BJ (cell line): Measurements from ENCODE around the gene TSHZ2. TPM values are rescaled to one million over a fixed set of nuclear protein-coding genes. Genes with fewer than 3 reads are reported as not detected.

Experiments used
- CTCF ChIA-PET: fragments of 350-600 bp; formaldehyde crosslinking; extraction: SDS; loops from one replicate; lab custom pipeline; 2021; ENCODE audit warnings: antibody characterized with exemption, inconsistent platforms; lab: Yijun Ruan, JAX
- POLR2A ChIA-PET: fragments of 300-600 bp; sonication (Branson Sonifier 250); formaldehyde crosslinking; extraction: SDS; loops from one replicate; lab custom pipeline; 2021; ENCODE audit warnings: antibody characterized with exemption; lab: Charles Lee
- DNase-seq: peaks from one replicate; pipeline ENCODE4 v3.0.0-alpha.2; 2011; ENCODE audit warnings: low read depth
- H3K27me3 ChIP-seq: 2 replicates; pipeline ENCODE4 v1.6.0; 2011; ENCODE audit warnings: low read length; ENCODE audit not compliant: control insufficient read depth, insufficient read depth
- H3K36me3 ChIP-seq: 2 replicates; pipeline ENCODE4 v1.5.1; 2011; ENCODE audit warnings: low read length; ENCODE audit not compliant: control insufficient read depth, insufficient read depth
- H3K4me3 ChIP-seq: 2 replicates; pipeline ENCODE4 v1.5.1; 2011; ENCODE audit warnings: low read depth, mild to moderate bottlenecking, control low read depth, low read length
- CTCF ChIP-seq: IDR thresholded peaks from 2 replicates; pipeline ENCODE4 v1.5.1; 2011; ENCODE audit warnings: low read depth, mild to moderate bottlenecking, control low read depth, inconsistent platforms, low read length, moderate library complexity; ENCODE audit not compliant: insufficient read depth
- polyA plus RNA-seq: library from polyadenylated mRNA; depleted of rRNA; stranded (reverse); fragments of >200 nt; gene quantifications from 2 replicates; pipeline ENCODE4 v1.2.3, GENCODE V29; 2011

The TSHZ2 gene
- polyA plus RNA-seq, 1 experiment = not detected

- CTCF ChIA-PET = no interaction called here
- H3K36me3 ChIP-seq = no peaks in the 10 kb centered on the region
- no peak for DNase-seq
- no peaks in the 10 kb centered on the region for H3K27me3 ChIP-seq
- H3K4me3 ChIP-seq = no peak overlapping the region
- TF ChIP-seq CTCF = no peak
- POLR2A ChIA-PET = no interaction called here
Observed at GRCh38 chr20:53170196-53170595, 198.0 kb downstream of the TSHZ2 start.

DNA sequence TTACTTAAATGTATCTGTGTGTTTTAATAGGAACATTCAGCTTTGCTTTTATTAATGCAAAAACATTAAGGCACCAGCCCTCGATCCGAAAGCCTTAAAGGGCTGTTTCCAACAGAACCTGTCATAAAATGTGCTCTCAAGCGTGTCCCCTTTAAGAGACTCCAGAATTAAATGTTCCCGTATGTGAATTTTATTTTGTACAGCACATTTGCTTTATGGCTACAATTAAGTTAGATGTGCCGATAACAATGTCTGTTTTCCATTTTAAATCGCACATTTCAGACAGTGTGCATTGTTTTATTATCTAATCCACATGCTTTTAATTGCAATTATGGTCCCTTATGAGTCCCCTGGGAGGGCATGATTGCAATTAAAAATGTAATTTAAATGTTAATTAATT is 198.9 kb downstream of the TSHZ2 start:
- TF ChIP-seq CTCF = no peak
- H3K36me3 ChIP-seq = no peaks in the 10 kb centered on the region
- H3K4me3 ChIP-seq = no peak overlapping the region
- no peak for DNase-seq
- H3K27me3 ChIP-seq = no peaks in the 10 kb centered on the region
- ChIA-PET CTCF (no interaction called here), POLR2A (no interaction called here)

- ChIA-PET POLR2A (no interaction called here), CTCF (interaction anchor here (0.9 to 1.1 kb wide), 2 partner anchors 13 to 14 kb away, joined by 3 read pairs; no protein-coding TSS in a partner anchor)
- no peak overlapping the region for H3K4me3 ChIP-seq
- H3K36me3 ChIP-seq = no peaks in the 10 kb centered on the region
- H3K27me3 ChIP-seq = no peaks in the 10 kb centered on the region
- DNase-seq = no peak
- no peak for TF ChIP-seq CTCF
Observed at GRCh38 chr20:53174454-53174853, 202.3 kb downstream of the TSHZ2 start.

GRCh38 chr20:53175135-53175780 is 203.1 kb downstream of the TSHZ2 start:
- no peaks in the 10 kb centered on the region for H3K27me3 ChIP-seq
- ChIA-PET CTCF (no interaction called here), POLR2A (no interaction called here)
- no peak for DNase-seq
- H3K36me3 ChIP-seq = no peaks in the 10 kb centered on the region
- TF ChIP-seq CTCF = no peak
- H3K4me3 ChIP-seq = no peak overlapping the region

- Histone ChIP-seq H3K27me3 (no peaks in the 10 kb centered on the region), H3K4me3 (no peak overlapping the region), H3K36me3 (no peaks in the 10 kb centered on the region)
- CTCF ChIA-PET = no interaction called here
- no peak for DNase-seq
- no peak for TF ChIP-seq CTCF
- POLR2A ChIA-PET = no interaction called here
Observed at GRCh38 chr20:53176134-53176533, 204.0 kb downstream of the TSHZ2 start.
